KOPT-K1 (cell line): Measurements from ENCODE around the gene ACOT4.
"Not testable (repeated sequence)": the region's sequence is repeated elsewhere in the genome, so short reads cannot be mapped to it uniquely, and the experiment has no call there.

Source experiments
- H3K27ac ChIP-seq: fragments of 200-600 bp; sonication (generic); 2 replicates; pipeline ENCODE4 v1.5.1; 2016; ENCODE audit warnings: antibody characterized with exemption, mild to moderate bottlenecking, low read depth, low read length; ENCODE audit not compliant: poor library complexity, severe bottlenecking
- H3K36me3 ChIP-seq: fragments of 200-600 bp; sonication (generic); 2 replicates; pipeline ENCODE4 v1.5.1; 2017; ENCODE audit warnings: antibody characterized with exemption, mild to moderate bottlenecking, low read length, moderate library complexity; ENCODE audit not compliant: insufficient read depth
- H3K9me3 ChIP-seq: fragments of 200-600 bp; sonication (generic); 2 replicates; pipeline ENCODE4 v1.5.1; 2017; ENCODE audit warnings: antibody characterized with exemption, low read length, mild to moderate bottlenecking; ENCODE audit not compliant: insufficient read depth, poor library complexity, severe bottlenecking

The ACOT4 gene

GRCh38 chr14:73569185-73569958 is 22.3 kb upstream of the ACOT4 start, which contains the start of gene ACOT2:
TSS of gene ACOT2 (plus strand) at chr14:73569213. CDS start at chr14:73569241, 28 bp downstream.
- H3K9me3 ChIP-seq, H3K36me3 ChIP-seq: not testable (repeated sequence)
- H3K27ac ChIP-seq = peak within 1 kb of the TSS; percentile 74

- not testable (repeated sequence) for H3K36me3 ChIP-seq, H3K9me3 ChIP-seq, H3K27ac ChIP-seq
Observed at GRCh38 chr14:73570913-73571312, 20.8 kb upstream of the ACOT4 start.

- H3K36me3 ChIP-seq, H3K9me3 ChIP-seq, H3K27ac ChIP-seq: not testable (repeated sequence)
Observed at GRCh38 chr14:73573034-73573433, 18.6 kb upstream of the ACOT4 start.

GRCh38 chr14:73573740-73574139 is 17.9 kb upstream of the ACOT4 start:
- H3K9me3 ChIP-seq, H3K27ac ChIP-seq: not testable (repeated sequence)
- peaks cover 13% of the 10 kb centered on the region; the same call in 1 of the 2 replicates for H3K36me3 ChIP-seq

GRCh38 chr14:73574251-73574650 is 17.4 kb upstream of the ACOT4 start:
- H3K36me3 ChIP-seq = peaks cover 13% of the 10 kb centered on the region; the same call in 1 of the 2 replicates
- not testable (repeated sequence) for H3K27ac ChIP-seq, H3K9me3 ChIP-seq

- Histone ChIP-seq H3K27ac (no peak overlapping the region), H3K36me3 (peaks cover 13% of the 10 kb centered on the region; the same call in 1 of the 2 replicates), H3K9me3 (no peaks in the 10 kb centered on the region)
Observed at GRCh38 chr14:73576391-73576790, 15.3 kb upstream of the ACOT4 start.

- H3K9me3 ChIP-seq, H3K27ac ChIP-seq: not testable (repeated sequence)
- peaks cover 13% of the 10 kb centered on the region; the same call in 1 of the 2 replicates for H3K36me3 ChIP-seq
Observed at GRCh38 chr14:73577214-73577613, 14.5 kb upstream of the ACOT4 start.

GRCh38 chr14:73582102-73582979 is 9.3 kb upstream of the ACOT4 start:
- not testable (repeated sequence) for H3K27ac ChIP-seq, H3K36me3 ChIP-seq, H3K9me3 ChIP-seq

- Histone ChIP-seq H3K36me3 (no peaks in the 10 kb centered on the region), H3K9me3 (no peaks in the 10 kb centered on the region), H3K27ac (no peak overlapping the region)
Observed at GRCh38 chr14:73588695-73589094, 3.0 kb upstream of the ACOT4 start.

GRCh38 chr14:73589116-73589515 is 2.6 kb upstream of the ACOT4 start:
- H3K36me3 ChIP-seq = no peaks in the 10 kb centered on the region
- no peaks in the 10 kb centered on the region for H3K9me3 ChIP-seq
- no peak overlapping the region for H3K27ac ChIP-seq

GRCh38 chr14:73590673-73591004 is 1.0 kb upstream of the ACOT4 start:
- H3K9me3 ChIP-seq, H3K36me3 ChIP-seq, H3K27ac ChIP-seq: not testable (repeated sequence)

GRCh38 chr14:73594491-73594890 is 2.8 kb downstream of the ACOT4 start:
- Histone ChIP-seq H3K36me3 (no peaks in the 10 kb centered on the region), H3K27ac (no peak overlapping the region), H3K9me3 (no peaks in the 10 kb centered on the region)

GRCh38 chr14:73599499-73599898 is 7.8 kb downstream of the ACOT4 start:
- H3K9me3 ChIP-seq = no peaks in the 10 kb centered on the region
- H3K27ac ChIP-seq = no peak overlapping the region
- H3K36me3 ChIP-seq = no peaks in the 10 kb centered on the region

GRCh38 chr14:73602994-73603393 is 11.3 kb downstream of the ACOT4 start:
- H3K27ac ChIP-seq = no peak overlapping the region
- peaks cover 11% of the 10 kb centered on the region for H3K9me3 ChIP-seq
- no peaks in the 10 kb centered on the region for H3K36me3 ChIP-seq

- Histone ChIP-seq H3K27ac (no peak overlapping the region), H3K9me3 (peaks cover 11% of the 10 kb centered on the region)
Observed at GRCh38 chr14:73606271-73606670, 14.6 kb downstream of the ACOT4 start.

More at GRCh38 chr14:73606271-73606670, 14.6 kb downstream of the ACOT4 start:
- H3K36me3 ChIP-seq = no peaks in the 10 kb centered on the region
